RWPE1 (cell line): ENCODE results near the gene CTRL.
A peak's percentile ranks its signal among the peaks of the same experiment; 100 is the strongest.
"Not testable (repeated sequence)": the region's sequence is repeated elsewhere in the genome, so short reads cannot be mapped to it uniquely, and the experiment has no call there.

Experiments
- CTCF ChIA-PET: fragments of 350-600 bp; sonication (Branson Sonifier 250); formaldehyde crosslinking; extraction: SDS; loops from one replicate; lab custom pipeline; 2021; lab: Yijun Ruan, JAX
- POLR2A ChIA-PET: fragments of 400-600 bp; formaldehyde crosslinking; extraction: SDS; loops from one replicate; lab custom pipeline; 2020; ENCODE audit warnings: antibody characterized with exemption; ENCODE audit not compliant: low non-redundant PET; lab: Yijun Ruan, JAX
- DNase-seq: peaks from one replicate; pipeline ENCODE4 v3.0.0; 2012; ENCODE audit warnings: low spot score
- H3K27ac ChIP-seq: fragments of 450-650 bp; 2 replicates; pipeline ENCODE4 v1.5.1; 2017
- TF ChIP-seq, protein P1 (sequence below): fragments of 450-650 bp; conservative IDR thresholded peaks from 2 replicates; pipeline ENCODE4 v1.5.1; 2017; ENCODE audit warnings: low read depth, mild to moderate bottlenecking

CTRL gene

DNA sequence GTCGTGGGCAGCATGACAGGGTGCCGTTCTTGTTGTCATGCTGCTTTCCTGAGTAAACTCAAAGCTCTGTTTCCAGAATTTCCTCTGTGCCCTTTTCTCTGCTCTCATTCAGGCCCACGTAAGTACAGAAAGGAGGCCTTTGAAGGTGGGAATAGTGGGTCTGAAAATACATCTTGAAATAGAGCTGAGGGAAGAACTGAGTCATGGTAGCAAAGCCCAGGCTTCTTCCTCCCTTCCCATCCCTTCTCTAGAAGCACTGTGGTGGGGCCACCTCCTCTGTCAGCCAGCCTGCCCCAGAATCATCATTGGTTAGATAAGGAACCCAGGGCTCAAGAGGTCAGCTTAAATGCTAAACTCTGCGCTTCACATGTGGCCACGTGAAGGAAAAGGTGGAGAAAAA, 9.4 kb downstream of the CTRL start:
- ChIA-PET POLR2A (no interaction called here), CTCF (interaction anchor here (0.5 to 1.5 kb wide), 3 partner anchors 103 to 154 kb away, joined by 3 to 9 read pairs (median 8); no protein-coding TSS in a partner anchor)
- H3K27ac ChIP-seq = peak overlapping the region; percentile 31
- TF ChIP-seq, protein P1, sequence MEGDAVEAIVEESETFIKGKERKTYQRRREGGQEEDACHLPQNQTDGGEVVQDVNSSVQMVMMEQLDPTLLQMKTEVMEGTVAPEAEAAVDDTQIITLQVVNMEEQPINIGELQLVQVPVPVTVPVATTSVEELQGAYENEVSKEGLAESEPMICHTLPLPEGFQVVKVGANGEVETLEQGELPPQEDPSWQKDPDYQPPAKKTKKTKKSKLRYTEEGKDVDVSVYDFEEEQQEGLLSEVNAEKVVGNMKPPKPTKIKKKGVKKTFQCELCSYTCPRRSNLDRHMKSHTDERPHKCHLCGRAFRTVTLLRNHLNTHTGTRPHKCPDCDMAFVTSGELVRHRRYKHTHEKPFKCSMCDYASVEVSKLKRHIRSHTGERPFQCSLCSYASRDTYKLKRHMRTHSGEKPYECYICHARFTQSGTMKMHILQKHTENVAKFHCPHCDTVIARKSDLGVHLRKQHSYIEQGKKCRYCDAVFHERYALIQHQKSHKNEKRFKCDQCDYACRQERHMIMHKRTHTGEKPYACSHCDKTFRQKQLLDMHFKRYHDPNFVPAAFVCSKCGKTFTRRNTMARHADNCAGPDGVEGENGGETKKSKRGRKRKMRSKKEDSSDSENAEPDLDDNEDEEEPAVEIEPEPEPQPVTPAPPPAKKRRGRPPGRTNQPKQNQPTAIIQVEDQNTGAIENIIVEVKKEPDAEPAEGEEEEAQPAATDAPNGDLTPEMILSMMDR = no peak
- DNase-seq = no peak

GRCh38 chr16:67919622-67920221, 11.9 kb downstream of the CTRL start:
- CTCF ChIA-PET = interaction anchor here (0.6 to 0.8 kb wide), 3 partner anchors 36 to 103 kb away, joined by 3 to 4 read pairs (median 4); partner anchors contain the start of gene NRN1L

DNA sequence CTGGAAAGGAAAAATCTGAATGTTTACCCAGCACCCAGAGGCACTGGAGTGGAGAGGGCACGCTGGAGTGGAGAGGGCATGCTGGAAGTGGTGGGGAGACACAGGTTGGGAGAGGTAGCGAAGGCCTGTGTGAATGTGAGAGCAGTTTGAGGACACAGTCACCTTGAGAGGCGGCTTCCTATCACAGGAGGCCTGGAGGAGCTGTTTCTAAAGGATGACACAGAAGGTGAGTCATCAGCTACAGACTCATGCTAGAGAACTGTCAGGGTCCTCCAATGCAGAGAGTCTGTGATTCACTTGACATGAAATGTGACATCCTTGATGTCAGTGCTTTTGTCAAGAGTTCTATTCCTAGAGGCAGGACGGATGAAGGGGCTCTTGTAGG, 13.8 kb downstream of the CTRL start:
- peak; percentile 87 for DNase-seq
- TF ChIP-seq, protein P1 = no peak
- POLR2A ChIA-PET = no interaction called here
- CTCF ChIA-PET = interaction anchor here (0.7 to 1.3 kb wide), 2 partner anchors 11 to 101 kb away, joined by 3 read pairs; no protein-coding TSS in a partner anchor
- peak overlapping the region; percentile 79 for H3K27ac ChIP-seq

More at GRCh38 chr16:67919622-67920221, 11.9 kb downstream of the CTRL start:
- TF ChIP-seq, protein P1 = no peak
- 0 out of 2 replicates have a peak overlapping the region, but pooled peaks have one; percentile 6 for H3K27ac ChIP-seq
- POLR2A ChIA-PET = no interaction called here
- DNase-seq = no peak

GRCh38 chr16:67917140-67917851, 14.4 kb downstream of the CTRL start:
- POLR2A ChIA-PET = no interaction called here
- CTCF ChIA-PET = interaction anchor here (0.7 to 1.3 kb wide), 4 partner anchors 11 to 100 kb away, joined by 3 read pairs; no protein-coding TSS in a partner anchor

GRCh38 chr16:67915831-67916723, 15.6 kb downstream of the CTRL start:
- ChIA-PET POLR2A (interaction anchor here (0.6 kb wide), 1 partner anchor 16 kb away, joined by 3 read pairs; no protein-coding TSS in a partner anchor), CTCF (interaction anchor here (0.7 to 1.0 kb wide), 2 partner anchors 13 to 70 kb away, joined by 3 read pairs; no protein-coding TSS in a partner anchor)
- no peak for DNase-seq

More at GRCh38 chr16:67917140-67917851, 14.4 kb downstream of the CTRL start:
- TF ChIP-seq, protein P1 = no peak
- peak overlapping the region; percentile 79 for H3K27ac ChIP-seq
- DNase-seq = no peak

GRCh38 chr16:67915496-67915769, 16.2 kb downstream of the CTRL start:
- H3K27ac ChIP-seq = peak overlapping the region; percentile 79
- DNase-seq, POLR2A ChIA-PET, CTCF ChIA-PET: not testable (repeated sequence)

More at GRCh38 chr16:67915831-67916723, 15.6 kb downstream of the CTRL start:
- TF ChIP-seq, protein P1 = no peak
- H3K27ac ChIP-seq = peak overlapping the region; percentile 79
